Heart left ventricle (tissue), 16 donors: Measurements from ENCODE around the gene NIP7. TPM values are rescaled to one million over a fixed set of nuclear protein-coding genes. Genes with fewer than 3 reads are reported as not detected.

ENCODE experiments used
- ATAC-seq, 4 donors: fragments of 200-7000 bp; cut with Tn5 transposase; one replicate each; pipeline ENCODE4 v1.9.1; 2020 to 2022; ENCODE audit warnings: moderate library complexity in 4 of 4, mild to moderate bottlenecking in 3 of 4, moderate number of reproducible peaks in 1 of 4
- DNase-seq, 5 donors: peaks; one replicate each; pipeline ENCODE4 v3.0.0-alpha.2; 2020
- H3K27ac ChIP-seq, 12 donors: fragments of 200-600 bp; sonication (generic) in 4 of 12; one replicate each; pipeline versions ENCODE4 v1.5.0 to v1.8.0; 2016 to 2022; ENCODE audit warnings: mild to moderate bottlenecking in 2 of 12
- H3K27me3 ChIP-seq, 9 donors: fragments of 200-600 bp; sonication (generic) in 2 of 9; one replicate each; pipeline versions ENCODE4 v1.5.1 to v1.8.0; 2016 to 2022; ENCODE audit warnings: mild to moderate bottlenecking in 3 of 9
- H3K36me3 ChIP-seq, 9 donors: fragments of 200-600 bp; sonication (generic) in 2 of 9; one replicate each; pipeline versions ENCODE4 v1.5.0 to v1.8.0; 2018 to 2022; ENCODE audit warnings: mild to moderate bottlenecking in 2 of 9
- H3K4me1 ChIP-seq, 12 donors: fragments of 200-600 bp; sonication (generic) in 4 of 12; one replicate each; pipeline versions ENCODE4 v1.5.0 to v1.8.0; 2016 to 2022; ENCODE audit warnings: mild to moderate bottlenecking in 3 of 12
- H3K4me3 ChIP-seq, 12 donors: fragments of 200-600 bp; sonication (generic) in 4 of 12; one replicate each; pipeline versions ENCODE4 v1.5.0 to v1.8.0; 2017 to 2022; ENCODE audit warnings: mild to moderate bottlenecking in 9 of 12, moderate library complexity in 4 of 12
- H3K9me3 ChIP-seq, 12 donors: fragments of 200-600 bp; sonication (generic) in 4 of 12; one replicate each; pipeline versions ENCODE4 v1.5.0 to v1.8.0; 2016 to 2022; ENCODE audit warnings: mild to moderate bottlenecking in 1 of 12
- POLR2A ChIP-seq, 2 donors: fragments of 450-650 bp; IDR thresholded peaks; one replicate each; pipeline ENCODE4 v1.6.1; 2017; ENCODE audit warnings: antibody characterized with exemption in 2 of 2, mild to moderate bottlenecking in 2 of 2, moderate library complexity in 2 of 2
- WGBS, 4 donors: extraction: QIAGEN DNeasy Blood & Tissue Kit in 2 of 4; methylation state at CpG; one replicate each; pipeline versions ENCODE4 v1.1.5 to v1.1.7; 2013 to 2018; 5-methylcytosine and 5-hydroxymethylcytosine counted together
- intact Hi-C, 10 donors: fragments of 100-400 bp; cut with DNase I; formaldehyde crosslinking; loops; one replicate each; pipeline versions ENCODE4 v1.11.1 to v1.14.2; 2022
- polyA plus RNA-seq, 2 donors: library from polyadenylated mRNA; stranded (reverse); fragments of 200-250 nt; gene quantifications; one replicate each; pipeline ENCODE4 v1.2.3, GENCODE V29; 2013
- total RNA-seq, 9 donors: library from RNA; depleted of rRNA in 2 of 9; stranded (reverse); fragments of >200 nt in 2 of 9; fragmentation: NEBNext Ultra II Directional in 3 of 9; extraction: Animal tissue kit (Norgen Biotek cat#: 25700) in 3 of 9; gene quantifications; one replicate each; pipeline versions ENCODE4 v1.1.0 to v1.2.4, GENCODE V29; 2016 to 2023
- TF ChIP-seq, protein P1 (sequence below), 12 donors: fragments of 200-600 bp; sonication (generic) in 4 of 12; IDR thresholded peaks; one replicate each; pipeline versions ENCODE4 v1.5.0 to v1.8.0; 2018 to 2022; ENCODE audit warnings: antibody characterized with exemption in 12 of 12, mild to moderate bottlenecking in 5 of 12
- donor health status: ischemic (EF 13 %, LVEDD 7.1; RV severe dilation, severe dysfunction).
- donor health status: healthy with polysubstance abuse.
- donor health status: DM: no; HTN: yes; CAD: no.
- donor health status: DM: no; HTN: no; CAD: no.
- donor health status: ischemic (EF 25% LVEDD 6.9; RV normal size, moderate dysfunction).
- donor health status: ischemic (EF 25% LVEDD 5.7; RV mildly dilated, moderate dysfunction).
- donor health status: healthy.
- donor health status: DM: yes; HTN: yes; CAD: no.
- donor health status: ischemic (EF 35%, LVEDD 5.7; RV mildly dilated, moderate dysfunction).
- donor health status: nonischemic (EF 11% LVEDD 7.7; RV severe dilation, severe dysfunction).
- donor health status: DM: yes; HTN: yes; CAD: no.
- donor health status: PGD.
- donor health status: ischemic (EF 29% LVEDD 5.4; RV normal size, mild dysfunction).
- donor health status: nonischemic (EF 23%, LVEDD 6.1; RV moderate dilation, normal function).

Gene NIP7
- total and polyA plus RNA-seq, 11 donors: 4.7 to 13.9 (median 10.3) TPM

- no peak for TF ChIP-seq POLR2A (IDR thresholded peaks at IDR 0.05)
- TF ChIP-seq, protein P1, sequence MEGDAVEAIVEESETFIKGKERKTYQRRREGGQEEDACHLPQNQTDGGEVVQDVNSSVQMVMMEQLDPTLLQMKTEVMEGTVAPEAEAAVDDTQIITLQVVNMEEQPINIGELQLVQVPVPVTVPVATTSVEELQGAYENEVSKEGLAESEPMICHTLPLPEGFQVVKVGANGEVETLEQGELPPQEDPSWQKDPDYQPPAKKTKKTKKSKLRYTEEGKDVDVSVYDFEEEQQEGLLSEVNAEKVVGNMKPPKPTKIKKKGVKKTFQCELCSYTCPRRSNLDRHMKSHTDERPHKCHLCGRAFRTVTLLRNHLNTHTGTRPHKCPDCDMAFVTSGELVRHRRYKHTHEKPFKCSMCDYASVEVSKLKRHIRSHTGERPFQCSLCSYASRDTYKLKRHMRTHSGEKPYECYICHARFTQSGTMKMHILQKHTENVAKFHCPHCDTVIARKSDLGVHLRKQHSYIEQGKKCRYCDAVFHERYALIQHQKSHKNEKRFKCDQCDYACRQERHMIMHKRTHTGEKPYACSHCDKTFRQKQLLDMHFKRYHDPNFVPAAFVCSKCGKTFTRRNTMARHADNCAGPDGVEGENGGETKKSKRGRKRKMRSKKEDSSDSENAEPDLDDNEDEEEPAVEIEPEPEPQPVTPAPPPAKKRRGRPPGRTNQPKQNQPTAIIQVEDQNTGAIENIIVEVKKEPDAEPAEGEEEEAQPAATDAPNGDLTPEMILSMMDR (IDR thresholded peaks at IDR 0.05): no peak
- H3K36me3 ChIP-seq: peaks cover 0 to 93% (median 76%) of the 10 kb centered on the region in 9 donors
- peaks cover 0 to 20% (median 0%) of the 10 kb centered on the region in 12 donors for H3K4me1 ChIP-seq
- no peak for ATAC-seq
- intact Hi-C loops: no loop called here
- H3K9me3 ChIP-seq: no peaks in the 10 kb centered on the region
- no peak overlapping the region for H3K4me3 ChIP-seq
- DNase-seq: no peak
- peak overlapping the region in 1 of 12 donors; percentile 51 for H3K27ac ChIP-seq
- 86 to 100% (median 96%) methylated on average over 1 of the region's 1 CpG for WGBS, 4 donors
- no peaks in the 10 kb centered on the region for H3K27me3 ChIP-seq
These were observed 38.5 kb downstream of the NIP7 start for GRCh38 chr16:69378036-69378435.

DNA sequence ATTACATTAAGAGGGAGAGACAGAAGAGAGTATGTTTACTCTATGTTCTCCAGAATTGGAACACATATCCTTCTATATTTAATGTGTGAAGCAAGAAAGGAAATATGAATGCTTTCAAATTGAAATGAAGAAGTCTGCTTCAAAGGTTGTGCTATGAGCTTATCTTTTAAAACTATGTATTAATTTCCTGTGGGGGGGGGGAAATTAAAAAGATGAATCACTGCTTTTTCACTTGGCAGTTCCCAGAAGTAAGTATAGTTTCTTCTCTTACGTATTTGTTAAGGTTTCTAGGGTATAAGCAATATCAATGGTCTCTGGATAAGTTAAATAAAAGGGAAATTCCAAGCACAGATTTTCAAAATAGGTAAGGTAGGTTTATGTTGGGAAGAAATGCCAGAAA lies 39.2 kb downstream of the NIP7 start:
- intact Hi-C loops: no loop called here
- no peak for TF ChIP-seq POLR2A (IDR thresholded peaks at IDR 0.05)
- TF ChIP-seq, protein P1 (IDR thresholded peaks at IDR 0.05): no peak

DNA sequence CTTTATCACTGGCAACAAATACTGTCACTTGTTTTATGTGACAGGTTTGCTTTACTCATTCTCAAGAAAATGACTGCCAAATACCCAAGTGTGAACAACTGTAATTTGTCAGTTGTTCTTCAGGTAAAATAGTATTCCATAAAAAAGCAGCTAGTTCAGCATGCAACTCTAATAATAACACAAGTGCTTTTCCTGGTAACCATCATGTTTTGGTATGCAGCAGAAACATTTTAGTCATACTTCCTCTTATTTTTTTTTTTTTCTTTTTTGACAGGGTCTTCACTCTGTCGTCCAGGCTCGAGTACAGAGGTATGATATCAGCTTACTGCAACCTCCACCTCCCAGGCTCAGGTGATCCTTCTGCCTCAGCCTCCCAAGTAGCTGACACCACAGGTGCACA lies 41.7 kb downstream of the NIP7 start:
- Histone ChIP-seq H3K36me3 (peaks cover 0 to 78% (median 73%) of the 10 kb centered on the region in 9 donors), H3K4me1 (peaks cover 0 to 36% (median 15%) of the 10 kb centered on the region in 12 donors), H3K4me3 (no peak overlapping the region), H3K9me3 (no peaks in the 10 kb centered on the region), H3K27ac (peak overlapping the region in 1 of 12 donors; percentile 7), H3K27me3 (no peaks in the 10 kb centered on the region)
- WGBS, 4 donors: 38 to 52% (median 50%) methylated on average over 2 of the region's 2 CpGs
- no peak for ATAC-seq
- intact Hi-C loops: no loop called here
- TF ChIP-seq, protein P1 (IDR thresholded peaks at IDR 0.05): no peak
- no peak for TF ChIP-seq POLR2A (IDR thresholded peaks at IDR 0.05)
- no peak for DNase-seq

More for the DNA sequence above, 39.2 kb downstream of the NIP7 start:
- DNase-seq (no peak), ATAC-seq (no peak)
- Histone ChIP-seq H3K36me3 (peaks cover 0 to 95% (median 77%) of the 10 kb centered on the region in 9 donors), H3K9me3 (no peaks in the 10 kb centered on the region), H3K4me3 (no peak overlapping the region), H3K4me1 (peaks cover 0 to 21% (median 2%) of the 10 kb centered on the region in 12 donors), H3K27ac (peak overlapping the region in 1 of 12 donors; percentile 51), H3K27me3 (no peaks in the 10 kb centered on the region)
- WGBS, 4 donors: 68 to 81% (median 75%) methylated on average over 1 of the region's 1 CpG

DNA sequence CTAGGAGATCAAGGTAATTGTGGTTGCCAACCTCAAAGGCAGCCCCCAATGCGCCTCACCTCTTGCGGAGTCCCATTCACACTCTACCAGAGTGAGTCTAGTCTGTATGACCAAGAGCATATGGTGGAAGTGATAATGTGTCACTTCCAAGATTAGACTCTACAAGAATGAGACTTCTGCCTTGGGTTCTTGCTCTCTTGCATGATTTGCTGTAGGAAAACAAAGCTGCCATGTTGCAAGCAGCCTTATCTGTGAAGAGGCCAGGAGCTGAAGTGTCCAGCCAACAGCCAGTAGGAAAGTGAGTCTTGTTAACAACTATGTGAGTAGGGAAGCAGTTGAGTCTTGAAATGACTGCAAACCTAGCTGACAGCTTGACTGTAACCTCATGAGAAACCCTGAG lies 42.8 kb downstream of the NIP7 start:
- Histone ChIP-seq H3K4me1 (peaks cover 0 to 39% (median 18%) of the 10 kb centered on the region in 12 donors), H3K36me3 (peaks cover 0 to 72% (median 68%) of the 10 kb centered on the region in 9 donors), H3K27me3 (no peaks in the 10 kb centered on the region), H3K27ac (no peak overlapping the region), H3K4me3 (no peak overlapping the region), H3K9me3 (no peaks in the 10 kb centered on the region)
- TF ChIP-seq, protein P1 (IDR thresholded peaks at IDR 0.05): no peak
- no peak for TF ChIP-seq POLR2A (IDR thresholded peaks at IDR 0.05)
- intact Hi-C loops: no loop called here
- WGBS, 4 donors: 89 to 99% (median 96%) methylated on average over 2 of the region's 2 CpGs
- DNase-seq (no peak), ATAC-seq (no peak)
